GM12875 (cell line): ENCODE measurements around the gene MGLL.

Experiments used
- H3K4me3 ChIP-seq: one replicate; pipeline ENCODE4 v1.5.1; 2011; ENCODE audit warnings: low read depth, low read length, control low read depth
- CTCF ChIP-seq: IDR thresholded peaks from 2 replicates; pipeline ENCODE4 v1.5.1; 2011; ENCODE audit warnings: low read depth, mild to moderate bottlenecking, control low read depth, inconsistent platforms, low read length, moderate library complexity, borderline replicate concordance; ENCODE audit not compliant: insufficient read depth

MGLL gene

GRCh38 chr3:127714125-127714571 is 108.2 kb downstream of the MGLL start:
- no peak overlapping the region for H3K4me3 ChIP-seq

GRCh38 chr3:127712881-127713771 is 109.2 kb downstream of the MGLL start:
- no peak overlapping the region for H3K4me3 ChIP-seq
- no peak for TF ChIP-seq CTCF

More at GRCh38 chr3:127714125-127714571, 108.2 kb downstream of the MGLL start:
- TF ChIP-seq CTCF: no peak

GRCh38 chr3:127712461-127712860 is 109.9 kb downstream of the MGLL start:
- H3K4me3 ChIP-seq: no peak overlapping the region
- no peak for TF ChIP-seq CTCF

- no peak overlapping the region for H3K4me3 ChIP-seq
- TF ChIP-seq CTCF: no peak
Observed at GRCh38 chr3:127711896-127712295, 110.4 kb downstream of the MGLL start.

- no peak overlapping the region for H3K4me3 ChIP-seq
- TF ChIP-seq CTCF: no peak
Observed at GRCh38 chr3:127711021-127711695, 111.2 kb downstream of the MGLL start.

GRCh38 chr3:127710155-127710941 is 112.0 kb downstream of the MGLL start:
- no peak overlapping the region for H3K4me3 ChIP-seq

More at GRCh38 chr3:127710155-127710941, 112.0 kb downstream of the MGLL start:
- TF ChIP-seq CTCF: no peak
